ENCODE results near the gene ARMC9.

GRCh38 chr2:231185050-231185725 lies 13.2 kb upstream of the ARMC9 start:
- TF ChIP-seq CTCF (IDR thresholded peaks at IDR 0.05 in 4 of 5, conservative IDR thresholded peaks at IDR 0.05 in 1 of 5) (no peak), POLR2A (IDR thresholded peaks at IDR 0.05) (no peak)

Measured in gastrocnemius medialis (tissue), 4 donors.